HS-27A (cell line): Measurements from ENCODE around the gene DUSP3.
A peak's percentile ranks its signal among the peaks of the same experiment; 100 is the strongest.

Experiments used
- DNase-seq: peaks from one replicate; pipeline ENCODE4 v3.0.0-alpha.2; 2012; ENCODE audit warnings: low read depth, missing footprints

The DUSP3 gene

DNA sequence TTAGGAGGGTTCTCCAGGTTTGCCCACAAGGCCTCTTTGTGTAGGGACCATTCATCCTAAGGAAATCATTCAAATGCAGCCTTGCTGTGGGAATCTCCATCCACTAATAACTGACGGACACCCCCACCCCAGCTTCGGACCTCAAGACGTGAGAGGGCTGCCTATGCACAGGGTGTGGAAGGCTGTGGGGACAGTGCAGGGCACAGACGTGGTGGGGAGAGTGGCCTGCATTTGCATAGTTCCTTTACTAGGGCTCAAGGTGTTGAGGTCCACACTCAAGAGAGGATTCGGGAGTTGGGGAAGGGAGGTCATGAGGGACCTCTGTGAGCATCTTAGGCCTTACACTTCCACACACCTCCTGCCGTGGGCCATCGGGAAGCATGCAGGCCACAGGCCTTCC lies 9.8 kb downstream of the DUSP3 start:
- DNase-seq = no peak

DNA sequence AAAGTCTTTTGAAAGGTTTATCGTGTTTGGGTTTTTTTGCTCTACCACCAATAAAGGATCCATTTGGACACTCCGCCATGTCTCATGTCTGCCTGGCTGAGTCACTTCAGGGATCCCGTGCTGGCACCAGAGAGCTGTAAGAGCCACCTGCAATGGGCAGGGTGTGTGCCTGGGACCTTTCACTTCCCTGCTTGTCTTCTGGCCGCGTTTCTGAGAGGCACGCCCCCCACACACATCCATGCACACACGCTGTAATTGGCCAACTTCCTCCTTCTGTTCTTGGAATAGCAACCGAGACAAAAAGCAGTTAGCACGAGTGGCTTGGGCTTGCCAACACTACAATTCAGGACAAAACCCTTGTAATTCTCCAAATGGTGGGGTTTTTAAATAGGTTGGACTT lies 10.4 kb downstream of the DUSP3 start:
- no peak for DNase-seq

DNA sequence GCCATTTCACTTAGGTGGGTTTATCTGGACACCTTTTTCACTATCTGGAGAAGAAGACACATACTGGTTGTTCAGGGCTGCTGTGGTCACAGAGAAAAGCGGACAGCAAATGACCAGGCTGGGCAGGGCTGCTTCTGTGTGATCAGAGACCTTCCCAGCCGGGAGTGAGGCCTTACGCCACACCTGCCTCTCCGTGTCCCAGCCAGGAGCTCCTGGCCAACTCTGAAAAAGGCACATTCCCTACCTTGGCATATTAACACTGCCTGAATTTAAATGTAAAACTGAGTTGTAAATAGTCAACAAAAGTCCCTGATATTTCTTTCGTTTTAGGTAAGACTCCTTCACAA lies 11.1 kb downstream of the DUSP3 start:
- no peak for DNase-seq

DNA sequence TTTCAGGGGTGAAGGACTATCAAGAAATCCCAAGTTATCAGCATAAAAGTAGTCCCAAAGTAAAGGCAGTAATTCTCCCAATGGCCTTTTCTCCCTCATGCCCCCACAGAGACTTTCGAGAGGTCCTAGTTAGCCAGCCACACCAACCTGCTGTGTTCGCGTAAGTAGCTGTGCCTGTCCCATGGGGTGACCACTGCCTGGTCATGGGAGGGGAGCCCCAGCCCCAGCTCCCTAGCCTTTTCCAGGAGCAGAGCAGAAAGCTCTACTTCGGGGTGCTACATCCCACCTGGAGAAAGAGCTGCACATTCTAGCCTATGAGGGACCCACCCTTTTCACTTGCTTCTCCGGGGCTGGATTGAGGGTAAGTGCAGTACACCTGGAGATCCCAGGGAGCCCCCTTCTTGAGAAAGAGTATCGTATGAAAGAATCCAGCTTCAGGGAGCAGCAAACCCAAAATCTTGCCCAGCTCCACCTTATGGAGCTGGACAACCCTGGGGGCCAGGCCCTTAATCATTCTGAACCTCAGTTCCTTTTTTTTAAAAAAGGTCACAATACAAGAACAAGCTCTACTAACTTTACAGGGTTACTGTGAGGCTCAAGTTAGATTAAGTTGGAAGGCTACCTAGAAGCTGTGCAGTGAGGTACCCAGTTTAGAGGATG lies 11.6 kb downstream of the DUSP3 start:
- no peak for DNase-seq

DNA sequence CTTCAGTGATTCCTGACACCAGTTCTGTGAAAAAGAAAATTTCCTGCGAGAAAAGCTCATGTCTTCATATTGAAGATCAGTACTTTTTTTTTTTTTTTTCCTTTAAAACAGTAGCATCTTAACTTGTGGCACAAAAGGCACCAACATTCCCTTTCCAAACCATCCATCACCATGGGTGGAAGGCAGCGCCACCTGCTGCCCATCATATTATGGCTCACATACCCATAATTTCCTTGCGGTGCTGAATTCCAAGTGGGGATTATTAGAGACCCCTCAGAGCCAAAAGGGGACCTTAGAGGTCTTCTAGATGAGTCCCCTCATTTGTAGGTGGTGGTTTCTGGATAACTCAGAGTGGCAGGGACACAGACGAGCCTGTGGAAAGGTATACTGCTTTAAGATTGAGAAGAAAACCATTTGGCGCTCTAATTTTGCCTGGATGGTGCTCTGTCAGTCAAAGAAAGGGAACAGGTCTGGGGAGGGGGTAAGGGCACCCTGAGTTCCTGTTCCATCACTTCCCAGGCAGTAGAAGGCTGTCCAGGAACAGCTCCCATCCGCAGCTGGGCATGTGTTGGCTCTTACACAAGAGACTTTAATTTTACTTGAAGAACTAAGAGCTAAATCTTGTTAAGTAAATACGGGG lies 12.2 kb downstream of the DUSP3 start:
- no peak for DNase-seq

DNA sequence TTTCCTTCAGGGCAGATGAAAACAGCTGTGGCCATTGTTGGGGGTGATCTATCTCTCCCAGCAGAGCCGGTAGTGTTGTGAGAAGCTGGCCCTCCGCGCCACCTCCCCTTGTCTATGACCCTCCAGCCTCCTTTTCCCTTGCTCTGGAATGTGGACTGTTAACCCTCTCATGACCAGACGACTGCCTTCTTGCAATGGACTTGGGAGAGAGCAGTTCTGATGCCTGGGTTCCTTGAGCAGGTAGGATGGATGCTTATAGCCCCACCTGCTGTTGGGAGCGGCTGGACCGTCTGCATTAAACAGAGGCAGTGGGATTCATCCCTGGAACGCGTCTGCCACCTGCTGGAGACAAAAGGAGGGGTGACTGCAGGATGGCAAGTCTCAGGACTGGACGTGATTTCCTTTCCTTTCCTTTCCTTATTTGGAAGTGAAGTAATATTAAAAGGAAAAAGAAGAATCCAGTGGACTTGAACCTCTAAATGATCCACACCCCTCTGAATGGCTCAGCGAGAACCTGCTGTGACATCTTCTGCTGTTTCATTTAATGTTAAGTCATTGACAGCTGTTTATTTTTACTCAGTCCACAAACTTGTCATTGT lies 18.4 kb downstream of the DUSP3 start:
- DNase-seq = peak; percentile 63

DNA sequence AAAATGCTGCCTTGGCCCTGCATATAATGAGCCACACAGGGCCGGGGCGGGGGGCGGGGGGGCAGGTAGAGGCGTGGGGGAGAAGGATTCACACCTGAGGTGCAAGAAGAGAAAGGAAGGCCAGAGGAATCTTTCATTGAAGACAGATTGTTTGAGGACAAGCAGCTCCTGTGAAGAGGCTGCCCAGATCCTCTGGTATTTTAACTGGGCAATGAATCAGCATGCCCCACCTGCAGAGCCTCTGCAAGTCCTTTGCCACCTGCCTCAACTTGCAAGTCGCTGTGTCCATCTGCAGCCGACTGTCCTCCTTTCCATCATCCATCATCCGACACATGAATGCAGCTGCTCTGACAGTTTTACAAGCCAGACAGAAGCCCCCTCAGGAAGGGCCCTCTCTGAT lies 18.9 kb downstream of the DUSP3 start:
- no peak for DNase-seq

DNA sequence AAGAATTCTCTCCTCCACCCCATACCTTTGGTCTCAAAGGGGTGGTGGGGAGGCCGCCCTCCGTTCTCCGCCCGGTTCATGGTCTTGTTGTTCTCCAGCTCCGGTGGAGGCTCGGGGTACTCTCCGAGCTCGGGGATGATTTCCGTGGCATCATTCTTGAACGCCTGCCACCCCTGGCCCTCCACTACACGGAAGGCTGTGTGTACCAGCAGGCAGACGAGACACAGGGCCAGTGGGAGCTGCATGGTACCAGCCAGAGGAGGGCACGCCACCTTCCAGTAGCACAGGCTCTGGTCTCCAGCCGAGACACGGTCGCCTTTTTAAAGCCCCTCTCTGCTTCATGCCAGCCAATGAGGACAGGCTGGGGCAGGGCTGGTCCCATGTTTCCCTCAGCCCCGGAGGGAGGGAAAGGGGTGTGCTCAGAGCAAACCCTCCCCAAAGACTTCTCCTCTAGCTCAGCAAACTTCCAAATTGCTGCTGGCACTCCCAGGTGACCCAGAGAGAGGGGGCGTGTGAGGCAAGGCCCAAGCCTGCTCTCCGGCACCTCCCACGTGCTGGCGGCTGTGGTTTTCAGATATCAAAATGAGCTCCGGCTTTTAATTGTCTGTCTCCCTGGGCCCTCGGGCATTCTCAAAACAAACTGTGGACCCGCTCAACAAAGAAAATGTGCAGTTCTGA lies 20.1 kb downstream of the DUSP3 start, which contains the start of gene SOST:
Gene SOST (minus strand): TSS at position 295 of the 678 bp plus-strand sequence. CDS start 50 bp downstream, at position 245.
- DNase-seq = no peak

DNA sequence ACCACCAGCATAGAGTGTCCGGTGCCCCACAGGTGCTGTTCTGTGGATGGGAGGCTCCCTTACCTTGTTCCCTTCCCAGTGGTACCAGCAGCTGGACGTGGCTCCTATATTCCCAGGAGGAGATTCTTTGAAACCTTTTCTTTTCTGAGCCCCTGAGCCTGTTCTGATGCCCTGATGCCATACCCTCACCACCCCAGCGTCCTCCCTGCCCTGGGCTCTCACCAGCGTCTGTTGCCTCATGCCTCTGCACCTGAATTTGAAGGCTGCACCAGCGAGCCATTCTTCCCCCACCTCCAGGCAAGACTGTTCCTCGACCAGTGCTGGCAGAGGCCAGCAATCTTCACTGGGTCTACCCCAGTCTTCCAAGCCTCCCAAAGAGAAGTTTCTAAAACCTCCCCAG lies 20.7 kb downstream of the DUSP3 start:
- DNase-seq = no peak

DNA sequence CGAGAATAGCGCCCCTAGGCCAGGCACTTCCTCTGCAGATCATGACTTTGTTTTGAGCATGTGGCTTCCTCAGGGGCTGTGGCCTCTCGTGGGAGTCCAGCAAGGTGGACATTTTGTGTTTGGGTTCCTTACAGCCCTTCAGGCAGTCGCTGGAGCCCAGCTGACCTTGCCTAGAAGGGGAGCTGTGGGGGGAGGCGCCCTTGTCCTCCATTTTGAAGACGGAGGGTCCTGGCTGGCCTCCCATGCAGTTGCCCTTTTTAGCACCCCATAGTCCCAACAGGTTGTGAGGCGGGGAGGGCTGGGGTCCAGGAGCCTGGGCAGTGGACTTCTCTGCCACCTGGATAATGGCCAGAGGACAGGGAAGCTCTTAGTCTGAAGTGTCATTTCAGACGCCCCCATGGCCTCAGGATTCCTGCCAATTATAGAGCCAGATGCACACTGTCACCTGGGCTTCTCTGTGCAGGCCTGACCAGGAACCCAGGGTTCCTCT lies 21.6 kb downstream of the DUSP3 start:
- DNase-seq = no peak

DNA sequence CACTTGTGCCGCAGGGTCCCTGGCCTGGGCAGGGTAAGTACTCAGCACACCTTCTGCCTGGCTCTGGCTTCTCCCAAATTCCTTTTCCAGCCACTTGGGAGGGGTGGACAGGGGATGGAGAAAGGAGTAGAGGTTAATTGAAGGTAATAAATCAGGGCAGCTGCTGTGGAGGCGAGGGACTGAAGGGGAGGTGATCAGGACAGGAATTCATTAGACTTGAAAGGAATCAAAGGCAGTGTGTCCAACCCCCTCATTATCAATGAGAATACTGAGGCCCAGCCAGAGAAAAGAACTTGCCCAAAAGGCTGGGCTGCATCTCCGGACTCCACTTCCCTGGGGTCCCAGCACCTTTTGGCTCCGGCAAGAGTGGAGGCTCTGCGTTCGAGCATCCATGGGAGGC lies 22.6 kb downstream of the DUSP3 start:
- DNase-seq = no peak

DNA sequence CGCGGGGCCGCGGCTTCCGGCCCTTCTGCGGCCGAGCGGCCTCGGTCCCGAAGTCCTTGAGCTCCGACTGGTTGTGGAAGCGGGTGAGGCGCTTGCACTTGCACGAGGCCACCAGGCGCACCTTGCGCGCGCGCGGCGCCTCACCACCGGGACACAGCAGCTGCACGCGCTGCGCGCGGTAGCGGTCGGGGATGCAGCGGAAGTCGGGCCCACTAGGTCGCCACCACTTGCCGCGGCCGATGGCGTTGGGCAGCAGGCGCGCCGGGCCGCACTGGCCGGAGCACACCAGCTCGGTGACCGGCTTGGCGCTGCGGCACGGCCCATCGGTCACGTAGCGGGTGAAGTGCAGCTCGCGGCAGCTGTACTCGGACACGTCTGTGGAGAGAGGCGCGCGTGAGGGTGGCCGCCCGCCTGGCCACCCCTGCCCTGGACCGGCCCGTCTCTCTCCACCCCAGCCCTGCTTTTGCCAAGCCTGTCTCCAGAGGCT lies 23.3 kb downstream of the DUSP3 start:
- DNase-seq = no peak

DNA sequence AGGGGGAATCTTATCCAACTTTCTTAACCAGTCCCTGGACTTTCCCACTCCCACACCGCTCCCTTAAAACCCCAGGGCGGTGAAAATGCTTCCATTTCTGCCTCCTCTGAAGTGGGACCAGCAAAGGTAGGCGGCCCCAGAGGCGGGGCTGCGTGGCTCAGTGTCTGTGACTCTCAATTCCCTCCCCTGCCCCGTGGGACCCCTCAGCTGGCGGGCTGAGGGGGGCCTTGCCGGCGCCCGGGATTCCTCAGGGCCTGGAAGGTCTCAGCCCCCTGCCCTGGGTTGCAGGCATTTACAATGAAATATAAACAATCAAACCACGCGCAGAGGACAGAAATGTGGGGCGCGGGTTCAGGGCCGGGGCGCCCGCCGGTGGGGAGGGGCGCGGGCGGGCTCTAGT lies 23.8 kb downstream of the DUSP3 start:
- DNase-seq = no peak

DNA sequence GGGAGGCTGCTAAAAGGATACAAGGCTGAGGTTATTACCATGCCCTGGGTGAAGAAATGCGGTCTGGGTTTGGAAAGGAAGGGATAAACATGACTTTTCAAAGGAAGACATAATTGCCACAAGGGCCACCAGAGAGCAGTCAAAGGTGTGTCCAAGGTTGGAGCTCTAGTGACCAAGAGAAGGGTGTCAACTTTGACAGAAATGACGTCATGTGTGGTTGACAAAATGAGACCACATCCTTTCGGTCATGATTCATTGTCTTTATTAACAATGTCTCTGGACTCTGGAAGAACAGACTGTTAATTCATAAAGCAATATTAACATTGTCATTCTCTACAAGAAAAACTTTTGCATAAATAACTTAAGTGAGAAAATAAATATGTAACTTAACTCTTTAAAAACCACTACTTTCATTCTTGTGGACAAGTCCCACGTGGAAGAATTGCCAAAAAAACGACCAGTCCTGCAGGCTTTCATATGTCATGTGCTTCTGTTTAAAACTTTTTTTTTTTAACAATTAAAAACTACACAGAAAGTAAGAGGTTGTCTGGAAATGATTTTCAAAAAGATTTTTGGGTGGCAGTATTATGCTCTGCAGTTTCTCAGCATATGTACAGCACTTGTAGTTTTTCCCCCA lies 25.2 kb downstream of the DUSP3 start:
- no peak for DNase-seq

DNA sequence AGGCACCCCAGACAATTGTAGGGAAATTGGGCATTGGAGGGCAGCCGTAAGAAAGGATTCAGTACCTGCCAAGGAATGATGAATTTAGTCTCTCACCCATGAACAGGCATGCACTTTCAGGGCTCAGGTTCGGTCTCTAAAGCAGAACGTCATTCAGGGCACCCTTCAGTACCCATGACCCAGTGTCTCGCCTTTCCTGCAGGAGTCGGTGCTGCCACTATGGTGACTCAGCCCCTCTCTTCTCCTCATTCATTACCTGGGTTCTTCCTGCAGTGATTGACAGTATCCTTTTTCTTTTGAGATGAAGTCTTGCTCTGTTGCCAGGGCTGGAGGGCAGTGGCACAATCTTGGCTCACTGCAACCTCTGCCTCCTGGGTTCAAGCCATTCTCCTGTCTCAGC lies 28.6 kb downstream of the DUSP3 start:
- no peak for DNase-seq

DNA sequence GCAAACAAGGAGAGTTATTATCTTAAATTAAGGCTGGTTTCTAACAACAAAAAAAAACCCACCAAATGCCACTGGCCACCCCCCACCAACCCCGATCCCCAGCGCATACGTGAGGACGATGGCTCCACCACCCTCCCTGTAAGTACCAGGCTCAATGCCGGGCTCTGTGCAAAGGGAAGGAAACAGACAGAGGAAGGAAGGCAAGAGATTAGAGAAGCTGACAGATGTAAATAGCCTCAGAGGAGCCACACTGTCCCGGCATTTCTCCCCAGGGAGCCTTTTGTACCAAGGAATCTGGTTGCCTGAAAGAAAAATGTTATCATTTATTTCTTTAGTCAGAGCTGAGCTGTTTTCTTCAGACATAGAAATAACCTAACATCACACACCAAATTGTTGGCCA lies 33.2 kb downstream of the DUSP3 start:
- DNase-seq = no peak

DNA sequence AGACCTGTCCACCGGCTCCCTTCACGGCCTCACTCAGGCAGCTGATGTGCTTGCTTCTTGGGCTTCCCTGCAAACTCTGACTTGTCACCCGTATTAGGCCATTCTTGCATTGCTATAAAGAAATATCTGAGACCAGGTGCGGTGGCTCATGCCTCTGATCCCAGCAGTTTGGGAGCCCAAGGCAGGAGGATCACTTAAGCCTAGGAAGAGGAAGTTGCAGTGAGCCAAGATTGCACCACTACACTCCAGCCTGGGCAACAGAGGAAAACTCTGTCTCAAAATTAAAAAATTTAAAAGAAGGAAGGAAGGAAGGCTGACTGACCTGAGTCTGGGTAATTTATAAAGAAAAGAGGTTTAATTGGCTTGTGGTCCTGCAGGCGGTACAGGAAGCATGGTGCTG lies 37.1 kb downstream of the DUSP3 start:
- DNase-seq = no peak

DNA sequence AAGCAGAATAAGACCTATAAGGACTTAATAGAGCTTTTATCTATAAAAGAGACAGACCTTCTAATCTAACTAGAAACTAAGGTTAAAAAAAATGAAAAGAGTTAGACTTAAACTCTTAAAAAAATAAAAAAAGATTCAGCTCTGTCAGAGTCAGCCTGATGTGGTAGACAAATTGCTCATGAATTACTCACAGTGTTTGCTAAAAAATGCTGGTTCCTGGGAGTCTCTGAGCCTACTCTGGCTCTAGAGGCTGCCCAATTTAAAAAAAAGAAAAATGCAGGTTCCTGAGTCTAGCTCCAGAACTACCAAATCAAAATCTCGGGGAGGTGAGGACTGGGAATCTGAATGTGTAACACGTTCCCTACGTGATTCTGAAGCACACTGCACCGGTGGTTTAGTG lies 38.2 kb downstream of the DUSP3 start:
- DNase-seq = no peak

DNA sequence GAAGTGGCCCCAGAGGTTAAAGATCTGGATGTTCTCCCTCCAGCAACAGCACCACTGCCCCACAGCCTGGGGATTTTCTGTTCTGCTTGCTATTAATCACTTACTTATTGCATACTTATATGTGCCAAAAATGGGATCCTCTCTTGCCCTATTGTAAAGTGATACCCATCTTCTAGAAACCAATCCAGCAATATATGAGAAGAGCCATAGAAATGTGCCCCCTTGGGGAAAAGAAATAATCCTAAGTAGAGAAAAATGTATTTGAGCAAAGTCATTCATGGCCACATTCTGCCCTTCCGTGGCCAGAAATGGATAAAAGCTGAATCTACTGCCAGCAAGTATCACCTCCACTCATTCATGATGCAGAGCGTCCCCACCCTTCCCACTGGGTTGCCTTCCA lies 41.1 kb downstream of the DUSP3 start:
- DNase-seq = no peak

DNA sequence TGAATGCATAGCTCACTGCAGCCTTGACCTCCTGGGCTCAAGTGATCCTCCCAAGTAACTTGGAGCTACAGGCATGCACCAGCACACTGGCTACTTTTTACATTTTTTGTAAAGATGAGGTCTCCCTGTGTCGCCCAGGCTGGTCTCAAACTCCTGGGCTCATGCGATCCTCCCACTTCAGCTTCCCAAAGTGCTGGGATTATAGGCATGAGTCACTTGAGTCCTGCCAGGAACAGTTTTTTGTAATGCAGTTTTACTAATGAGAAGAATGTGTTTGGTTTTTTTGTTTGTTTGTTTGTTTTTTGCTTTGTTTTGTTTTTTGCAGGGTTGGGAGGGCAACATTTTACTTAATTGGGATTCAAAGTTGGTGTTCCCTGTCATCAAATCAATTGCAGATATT lies 42.4 kb downstream of the DUSP3 start:
- DNase-seq = no peak

DNA sequence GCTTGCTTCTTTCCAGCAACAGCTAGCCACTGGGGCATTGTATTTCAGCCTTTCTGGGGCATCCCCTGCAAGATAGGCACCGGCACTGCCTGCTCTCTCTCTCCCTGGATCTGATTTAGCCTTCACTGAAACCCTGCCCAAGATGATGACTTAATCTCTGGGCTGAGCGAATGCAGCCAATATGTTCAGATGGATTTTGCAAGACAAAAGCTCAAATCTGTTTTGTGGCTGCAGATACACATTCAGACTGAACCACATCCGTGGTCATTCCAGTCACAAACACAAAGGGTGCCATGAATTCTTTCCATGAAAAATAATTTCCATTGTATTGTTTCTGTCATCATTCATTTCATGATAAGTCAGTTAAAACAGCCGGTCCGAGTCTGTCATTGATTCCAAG lies 44.4 kb downstream of the DUSP3 start:
- DNase-seq = no peak

DNA sequence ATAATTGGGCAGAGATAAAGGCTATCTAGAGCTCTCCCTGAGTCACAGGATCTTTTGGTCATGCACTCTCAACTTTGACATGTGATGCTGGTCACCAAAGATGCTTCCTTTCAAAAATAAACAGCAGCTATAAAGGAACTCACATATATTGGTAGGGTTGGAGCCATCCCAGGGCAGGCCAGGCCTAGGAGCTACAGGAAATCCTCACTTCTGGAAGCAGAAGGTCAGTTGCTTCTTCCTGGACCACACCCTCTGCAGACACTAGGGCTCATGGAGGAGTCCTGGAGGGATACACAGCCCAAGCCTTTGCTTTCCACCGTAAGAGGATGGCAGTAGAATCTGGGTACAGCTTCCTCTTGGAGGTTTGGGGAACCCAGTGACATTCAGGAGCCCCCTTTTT lies 44.8 kb downstream of the DUSP3 start:
- DNase-seq = no peak
